Left renal cortex interstitium (tissue), 4 donors: Measurements from ENCODE around the gene CENPA. TPM values are rescaled to one million over a fixed set of nuclear protein-coding genes. Genes with fewer than 3 reads are reported as not detected.

Experiments used
- DNase-seq, 4 donors: peaks; one replicate each; pipeline ENCODE4 v3.0.0-alpha.2; 2013; ENCODE audit warnings: low read depth in 4 of 4, low spot score in 2 of 4, missing footprints in 1 of 4
- polyA plus RNA-seq, 4 donors: library from polyadenylated mRNA; unstranded; fragments of 120-200 nt; gene quantifications; one replicate each; pipeline ENCODE4 v1.2.1, GENCODE V29; 2013; ENCODE audit not compliant: insufficient read length in 4 of 4

CENPA gene
- polyA plus RNA-seq, 4 donors = 13.0 to 16.2 (median 14.9) TPM

GRCh38 chr2:26822877-26823276, 37.0 kb downstream of the CENPA start:
- no peak for DNase-seq

GRCh38 chr2:26838121-26838906, 52.5 kb downstream of the CENPA start:
- DNase-seq = peak in 1 of 4 donors; percentile 49

- no peak for DNase-seq
These were observed 55.2 kb downstream of the CENPA start for GRCh38 chr2:26840937-26841610.

GRCh38 chr2:26843041-26843440, 57.2 kb downstream of the CENPA start:
- DNase-seq = no peak

Other genes starting within 250 kb of the CENPA start
- gene CIB4, start 144.7 kb upstream of the CENPA start, polyA plus RNA-seq = under 1 TPM in 3 of 4 donors, not detected in 1; 0.33 to 0.81 (median 0.41) TPM
- gene KCNK3, start 93.3 kb upstream of the CENPA start, polyA plus RNA-seq = 1 to 10 TPM; 1.1 to 3.6 (median 2.0) TPM
- gene SLC35F6, start 21.8 kb upstream of the CENPA start, polyA plus RNA-seq = 10 to 100 TPM; 16.2 to 17.5 (median 16.6) TPM
- 1 to 10 TPM; 4.5 to 7.7 (median 6.3) TPM for gene DPYSL5, start 62.1 kb downstream of the CENPA start, polyA plus RNA-seq
- 10 to 100 TPM; 11.2 to 16.6 (median 13.6) TPM for gene MAPRE3, start 184.6 kb downstream of the CENPA start, polyA plus RNA-seq
- 10 to 100 TPM; 52.6 to 75.7 (median 61.0) TPM for gene TMEM214, start 246.9 kb downstream of the CENPA start, polyA plus RNA-seq